K562 (cell line): ENCODE results near the gene ITPKB. TPM values are rescaled to one million over a fixed set of nuclear protein-coding genes. Genes with fewer than 3 reads are reported as not detected.

ENCODE experiments used
- ATAC-seq: fragments of 200-7000 bp; cut with Tn5 transposase; 3 replicates; pipeline ENCODE4 v1.9.1; 2020; ENCODE audit warnings: moderate library complexity
- BruUV-seq: library from RNA; stranded (reverse); fragments of 400-500 nt; replicated peaks from 2 replicates; lab custom pipeline; 2021; lab: Mats Ljungman, UMichigan
- CTCF ChIA-PET: fragments of 300-600 bp; formaldehyde crosslinking; extraction: SDS; loops from one replicate; lab custom pipeline; 2021; ENCODE audit warnings: low intra/inter-chr PET ratio; lab: Yijun Ruan, JAX
- POLR2A ChIA-PET: fragments of 300-600, 350-650 bp; sonication (Branson Sonifier 250); formaldehyde crosslinking; extraction: SDS; loops from one replicate; lab custom pipeline; 2021; ENCODE audit warnings: antibody characterized with exemption, inconsistent platforms; lab: Yijun Ruan, JAX
- DNase-seq, 4 experiments: peaks; one replicate each; pipeline versions ENCODE4 v3.0.0 to v3.0.0-alpha.2; 2011 to 2018; ENCODE audit warnings: low spot score in 3 of 4, mixed read lengths in 3 of 4; ENCODE audit errors: extremely low read depth in 1 of 4
- FAIRE-seq: peaks from 2 replicates; lab custom pipeline; 2011; peaks lifted over from hg19 to GRCh38; lab: Jason Lieb, UNC
- H2AFZ ChIP-seq: 2 replicates; pipeline ENCODE4 v1.6.0; 2011; ENCODE audit warnings: low read depth, low read length, control low read depth, inconsistent platforms
- H3K27ac ChIP-seq: fragments of 200-600 bp; 3 replicates; pipeline ENCODE4 v1.8.0; 2011; ENCODE audit warnings: low read depth, mild to moderate bottlenecking, control low read depth, inconsistent platforms, low read length, moderate library complexity, mixed read lengths; ENCODE audit errors: extremely low read depth
- H3K27me3 ChIP-seq, 2 experiments: fragments of 300-600 bp in 1 of 2; 2 replicates in 1 of 2; 3 replicates in 1 of 2; pipeline versions ENCODE4 v1.6.0 to v1.8.0; 2011; ENCODE audit warnings: inconsistent platforms in 2 of 2, low read length in 2 of 2, mild to moderate bottlenecking in 1 of 2, mixed read lengths in 1 of 2, moderate library complexity in 1 of 2; ENCODE audit not compliant: control insufficient read depth in 2 of 2, insufficient read depth in 2 of 2
- H3K36me3 ChIP-seq: fragments of 300-600 bp; 3 replicates; pipeline ENCODE4 v1.8.0; 2011; ENCODE audit warnings: mild to moderate bottlenecking, low read length, inconsistent platforms; ENCODE audit not compliant: control insufficient read depth, insufficient read depth
- H3K4me1 ChIP-seq, 2 experiments: fragments of 200-600 bp in 1 of 2; replicated peaks in 1 of 2; 2 replicates in 1 of 2; 3 replicates in 1 of 2; pipeline versions ENCODE4 v1.5.1 to v1.8.0; 2011; ENCODE audit warnings: inconsistent platforms in 2 of 2, low read length in 2 of 2, mild to moderate bottlenecking in 1 of 2, mixed read lengths in 1 of 2, moderate library complexity in 1 of 2; ENCODE audit not compliant: control insufficient read depth in 2 of 2, insufficient read depth in 2 of 2
- H3K4me2 ChIP-seq: 2 replicates; pipeline ENCODE4 v1.6.1; 2011; ENCODE audit warnings: low read length, control low read depth, inconsistent platforms, mixed read lengths; ENCODE audit not compliant: insufficient read depth
- H3K4me3 ChIP-seq: fragments of 200-600 bp; sonication (generic), shearing (Covaris generic); 2 replicates; pipeline ENCODE4 v1.5.1; 2016; ENCODE audit warnings: control low read depth, inconsistent platforms
- H3K79me2 ChIP-seq: fragments of 200-600 bp; 3 replicates; pipeline ENCODE4 v1.8.0; 2011; ENCODE audit warnings: low read length, inconsistent platforms; ENCODE audit not compliant: control insufficient read depth, insufficient read depth
- H3K9ac ChIP-seq, 2 experiments: 2 replicates each; pipeline versions ENCODE4 v1.6.0 to v1.6.1; 2011; ENCODE audit warnings: low read depth in 2 of 2, low read length in 2 of 2, control low read depth in 1 of 2, inconsistent platforms in 1 of 2, mild to moderate bottlenecking in 1 of 2, mixed read lengths in 1 of 2; ENCODE audit not compliant: insufficient read depth in 1 of 2
- H3K9me1 ChIP-seq: one replicate; pipeline ENCODE4 v1.6.0; 2011; ENCODE audit warnings: inconsistent platforms, mild to moderate bottlenecking, low read length, moderate library complexity; ENCODE audit not compliant: control insufficient read depth, insufficient read depth
- H3K9me3 ChIP-seq: replicated peaks from 2 replicates; pipeline ENCODE4 v1.5.1; 2011; ENCODE audit warnings: low read depth, low read length, inconsistent platforms; ENCODE audit not compliant: control insufficient read depth, insufficient read depth
- H4K20me1 ChIP-seq: replicated peaks from 2 replicates; pipeline ENCODE4 v1.6.1; 2011; ENCODE audit warnings: low read length, inconsistent platforms, mixed read lengths; ENCODE audit not compliant: control insufficient read depth, insufficient read depth
- ESRRA ChIP-seq: fragments of 450-650 bp; IDR thresholded peaks from 2 replicates; pipeline ENCODE4 v1.6.1; 2014; ENCODE audit warnings: low read depth, mild to moderate bottlenecking, moderate library complexity, borderline replicate concordance
- EWSR1 ChIP-seq: fragments of 450-650 bp; IDR thresholded peaks from 2 replicates; pipeline ENCODE4 v1.6.1; 2018; ENCODE audit warnings: borderline replicate concordance, mild to moderate bottlenecking, low read depth, moderate library complexity; ENCODE audit not compliant: partially characterized antibody
- PTRF ChIP-seq: fragments of 450-650 bp; IDR thresholded peaks from 2 replicates; pipeline ENCODE4 v1.6.1; 2016; ENCODE audit warnings: mild to moderate bottlenecking, missing genetic modification characterization, missing compliant biosample characterization
- SMARCA5 ChIP-seq: fragments of 450-650 bp; IDR thresholded peaks from 2 replicates; pipeline ENCODE4 v1.6.1; 2016
- ZBTB26 ChIP-seq: fragments of 450-650 bp; formaldehyde crosslinking; IDR thresholded peaks from 2 replicates; pipeline ENCODE4 v1.4.0; 2022; ENCODE audit warnings: missing genetic modification characterization
- WGBS: fragments of 100-300 bp; shearing (Covaris generic); methylation state at CpG from one replicate; pipeline ENCODE4 v1.1.6; 2016; ENCODE audit warnings: low coverage, mixed read lengths; ENCODE audit not compliant: insufficient coverage; ENCODE audit errors: missing lambda C conversion rate; 5-methylcytosine and 5-hydroxymethylcytosine counted together
- in situ Hi-C: fragments of 300-500 bp; cut with MboI; formaldehyde crosslinking; loops from 4 replicates; pipeline ENCODE4 v1.15.0; 2018; ENCODE audit warnings: inconsistent platforms, mixed read lengths
- intact Hi-C: fragments of 100-400 bp; cut with micrococcal nuclease; formaldehyde crosslinking; loops from 2 replicates; pipeline ENCODE4 v1.14.2; 2022
- polyA plus RNA-seq, 8 experiments: library from polyadenylated mRNA; depleted of rRNA in 4 of 8; stranded (reverse) in 5 of 8; unstranded in 3 of 8; fragments of >200 nt; fragmentation: Nextera tagmentation in 2 of 8; fragmentation: Illumina TruSeq in 1 of 8; extraction: Ambion mirVana in 2 of 8; extraction: Trizol in 1 of 8; gene quantifications; 2 replicates each; pipeline versions ENCODE4 v1.2.1 to v1.2.3, GENCODE V29; 2011 to 2014; ENCODE audit warnings: inconsistent platforms in 1 of 8, missing spikeins in 1 of 8
- total RNA-seq, 7 experiments: library from RNA; depleted of rRNA in 6 of 7; stranded (reverse); fragments of >200 nt in 6 of 7; fragmentation: Illumina TruSeq in 2 of 7; extraction: Trizol in 2 of 7; gene quantifications; 2 replicates each; pipeline versions ENCODE4 v1.2.1 to v1.2.3, GENCODE V29; 2011 to 2021; ENCODE audit warnings: low replicate concordance in 1 of 7

Gene ITPKB
- total and polyA plus RNA-seq, 9 of the 15 experiments (the other 6 are each of a cell fraction or from before 2014, with no cell fraction given): 0.01 to 0.22 TPM; not detected in 7

- no peaks in the 10 kb centered on the region for H3K79me2 ChIP-seq
- TF ChIP-seq SMARCA5 (no peak), ZBTB26 (no peak), ESRRA (0 out of 2 replicates have a peak, but pooled peaks have one; percentile 26), EWSR1 (no peak), PTRF (tag) (no peak)
- intact Hi-C loops (loop anchor here (5.0 kb wide), 1 partner anchor 39 kb away; no protein-coding TSS in a partner anchor), in situ Hi-C loops (no loop called here)
- H3K9ac ChIP-seq: no peak overlapping the region
- DNase-seq (no peak), FAIRE-seq (no peak), ATAC-seq (no peak)
- H3K27me3 ChIP-seq: peaks cover 39 to 60% of the 10 kb centered on the region in 2 experiments; a peak in 4 of 5 replicates
- H3K36me3 ChIP-seq: no peaks in the 10 kb centered on the region
- H4K20me1 ChIP-seq: no peaks in the 10 kb centered on the region
- no TSS peak for BruUV-seq
- peaks cover 4 to 6% of the 10 kb centered on the region in 2 experiments; a peak in 3 of 5 replicates for H3K4me1 ChIP-seq
- under 1% methylated on average over 5 of the region's 5 CpGs for WGBS
- H3K9me3 ChIP-seq: no peaks in the 10 kb centered on the region
- POLR2A ChIA-PET: interaction anchor here (0.6 kb wide), 2 partner anchors 136 to 262 kb away, joined by 3 read pairs; no protein-coding TSS in a partner anchor
- no peak overlapping the region for H3K4me3 ChIP-seq
- CTCF ChIA-PET: no interaction called here
- H3K9me1 ChIP-seq: no peaks in the 10 kb centered on the region
- no peak overlapping the region for H2AFZ ChIP-seq
- H3K4me2 ChIP-seq: no peak overlapping the region
- no peak overlapping the region for H3K27ac ChIP-seq
These were observed 62.7 kb downstream of the ITPKB start for GRCh38 chr1:226676381-226676780.
